ENCODE measurements around the gene IL1RAPL1.

GRCh38 chrX:29044423-29045184, 457.4 kb downstream of the IL1RAPL1 start:
- TF ChIP-seq MAX (IDR thresholded peaks at IDR 0.05; ENCODE audit: insufficient read depth, insufficient read length) (no peak), GATA2 (IDR thresholded peaks at IDR 0.05; ENCODE audit: insufficient read depth, insufficient read length, low read depth, low read length) (no peak)

All from endothelial cell of umbilical vein (primary cell).